Heart left ventricle (tissue), 16 donors: ENCODE measurements around the gene MPZL1. TPM values are rescaled to one million over a fixed set of nuclear protein-coding genes. Genes with fewer than 3 reads are reported as not detected.

ENCODE experiments used
- ATAC-seq, 4 donors: fragments of 200-7000 bp; cut with Tn5 transposase; one replicate each; pipeline ENCODE4 v1.9.1; 2020 to 2022; ENCODE audit warnings: moderate library complexity in 4 of 4, mild to moderate bottlenecking in 3 of 4, moderate number of reproducible peaks in 1 of 4
- DNase-seq, 5 donors: peaks; one replicate each; pipeline ENCODE4 v3.0.0-alpha.2; 2020
- H3K27ac ChIP-seq, 12 donors: fragments of 200-600 bp; sonication (generic) in 4 of 12; one replicate each; pipeline versions ENCODE4 v1.5.0 to v1.8.0; 2016 to 2022; ENCODE audit warnings: mild to moderate bottlenecking in 2 of 12
- H3K27me3 ChIP-seq, 9 donors: fragments of 200-600 bp; sonication (generic) in 2 of 9; one replicate each; pipeline versions ENCODE4 v1.5.1 to v1.8.0; 2016 to 2022; ENCODE audit warnings: mild to moderate bottlenecking in 3 of 9
- H3K36me3 ChIP-seq, 9 donors: fragments of 200-600 bp; sonication (generic) in 2 of 9; one replicate each; pipeline versions ENCODE4 v1.5.0 to v1.8.0; 2018 to 2022; ENCODE audit warnings: mild to moderate bottlenecking in 2 of 9
- H3K4me1 ChIP-seq, 12 donors: fragments of 200-600 bp; sonication (generic) in 4 of 12; one replicate each; pipeline versions ENCODE4 v1.5.0 to v1.8.0; 2016 to 2022; ENCODE audit warnings: mild to moderate bottlenecking in 3 of 12
- H3K4me3 ChIP-seq, 12 donors: fragments of 200-600 bp; sonication (generic) in 4 of 12; one replicate each; pipeline versions ENCODE4 v1.5.0 to v1.8.0; 2017 to 2022; ENCODE audit warnings: mild to moderate bottlenecking in 9 of 12, moderate library complexity in 4 of 12
- H3K9me3 ChIP-seq, 12 donors: fragments of 200-600 bp; sonication (generic) in 4 of 12; one replicate each; pipeline versions ENCODE4 v1.5.0 to v1.8.0; 2016 to 2022; ENCODE audit warnings: mild to moderate bottlenecking in 1 of 12
- CTCF ChIP-seq, 12 donors: fragments of 200-600 bp; sonication (generic) in 4 of 12; IDR thresholded peaks; one replicate each; pipeline versions ENCODE4 v1.5.0 to v1.8.0; 2018 to 2022; ENCODE audit warnings: antibody characterized with exemption in 12 of 12, mild to moderate bottlenecking in 5 of 12
- POLR2A ChIP-seq, 2 donors: fragments of 450-650 bp; IDR thresholded peaks; one replicate each; pipeline ENCODE4 v1.6.1; 2017; ENCODE audit warnings: antibody characterized with exemption in 2 of 2, mild to moderate bottlenecking in 2 of 2, moderate library complexity in 2 of 2
- WGBS, 4 donors: extraction: QIAGEN DNeasy Blood & Tissue Kit in 2 of 4; methylation state at CpG; one replicate each; pipeline versions ENCODE4 v1.1.5 to v1.1.7; 2013 to 2018; 5-methylcytosine and 5-hydroxymethylcytosine counted together
- intact Hi-C, 10 donors: fragments of 100-400 bp; cut with DNase I; formaldehyde crosslinking; loops; one replicate each; pipeline versions ENCODE4 v1.11.1 to v1.14.2; 2022
- polyA plus RNA-seq, 2 donors: library from polyadenylated mRNA; stranded (reverse); fragments of 200-250 nt; gene quantifications; one replicate each; pipeline ENCODE4 v1.2.3, GENCODE V29; 2013
- total RNA-seq, 9 donors: library from RNA; depleted of rRNA in 2 of 9; stranded (reverse); fragments of >200 nt in 2 of 9; fragmentation: NEBNext Ultra II Directional in 3 of 9; extraction: Animal tissue kit (Norgen Biotek cat#: 25700) in 3 of 9; gene quantifications; one replicate each; pipeline versions ENCODE4 v1.1.0 to v1.2.4, GENCODE V29; 2016 to 2023
- donor health status: ischemic (EF 13 %, LVEDD 7.1; RV severe dilation, severe dysfunction).
- donor health status: healthy with polysubstance abuse.
- donor health status: DM: no; HTN: yes; CAD: no.
- donor health status: DM: no; HTN: no; CAD: no.
- donor health status: ischemic (EF 25% LVEDD 6.9; RV normal size, moderate dysfunction).
- donor health status: ischemic (EF 25% LVEDD 5.7; RV mildly dilated, moderate dysfunction).
- donor health status: healthy.
- donor health status: DM: yes; HTN: yes; CAD: no.
- donor health status: ischemic (EF 35%, LVEDD 5.7; RV mildly dilated, moderate dysfunction).
- donor health status: nonischemic (EF 11% LVEDD 7.7; RV severe dilation, severe dysfunction).
- donor health status: DM: yes; HTN: yes; CAD: no.
- donor health status: PGD.
- donor health status: ischemic (EF 29% LVEDD 5.4; RV normal size, mild dysfunction).
- donor health status: nonischemic (EF 23%, LVEDD 6.1; RV moderate dilation, normal function).

The MPZL1 gene
- total and polyA plus RNA-seq, 11 donors = 7.0 to 56.3 (median 29.4) TPM

- WGBS, 4 donors = 30 to 38% (median 35%) methylated on average over 4 of the region's 4 CpGs
- no peak for DNase-seq
- Histone ChIP-seq H3K27me3 (no peaks in the 10 kb centered on the region), H3K27ac (peak overlapping the region in 6 of 12 donors; percentile 78 to 93 (median 90)), H3K4me1 (peaks cover 4 to 57% (median 41%) of the 10 kb centered on the region in 12 donors), H3K36me3 (no peaks in the 10 kb centered on the region), H3K9me3 (no peaks in the 10 kb centered on the region), H3K4me3 (peak overlapping the region; percentile 88 to 100 (median 94))
- no peak for ATAC-seq
- intact Hi-C loops = loop anchor here in 9 of 10 donors (5.0 to 10.0 kb wide), 5 partner anchors 79 to 362 kb away; partner anchors contain the start of genes DCAF6 (in 5 of the 9) and MPC2 (in 5 of the 9)
- TF ChIP-seq POLR2A (IDR thresholded peaks at IDR 0.05) = no peak
- no peak for TF ChIP-seq CTCF (IDR thresholded peaks at IDR 0.05)
These were observed 1.1 kb downstream of the MPZL1 start for GRCh38 chr1:167722870-167723251.

DNA sequence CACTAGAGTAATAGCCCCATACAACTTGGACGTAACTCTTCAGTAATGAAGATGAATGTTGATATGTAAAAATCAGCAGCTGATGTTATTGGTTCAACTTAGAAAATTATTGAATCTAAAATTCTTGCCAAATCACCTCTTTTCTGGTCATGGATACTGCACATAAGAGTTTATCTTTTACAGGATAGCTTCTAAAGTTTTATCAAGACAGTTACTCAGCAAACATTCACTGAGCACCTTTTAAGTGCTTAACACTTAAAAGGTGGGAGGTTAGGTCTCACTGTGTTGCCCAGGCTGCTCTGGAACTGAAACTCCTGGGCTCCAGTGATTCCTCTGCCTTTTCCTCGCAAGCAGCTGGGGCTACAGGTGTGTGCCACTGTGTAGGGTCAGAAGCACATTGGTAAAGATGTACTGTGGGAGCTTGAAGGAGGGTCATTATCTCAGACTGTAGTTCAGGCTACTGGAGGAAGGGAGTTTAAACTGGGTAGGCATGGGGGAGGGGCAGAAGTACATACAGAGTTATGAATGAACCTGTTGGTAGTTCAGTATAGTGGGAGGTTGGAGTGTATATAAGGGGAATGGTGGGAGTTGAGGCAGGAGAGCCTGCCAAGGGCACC lies 2.0 kb downstream of the MPZL1 start:
- no peaks in the 10 kb centered on the region for H3K9me3 ChIP-seq
- H3K27ac ChIP-seq = no peak overlapping the region
- TF ChIP-seq CTCF (IDR thresholded peaks at IDR 0.05) = no peak
- TF ChIP-seq POLR2A (IDR thresholded peaks at IDR 0.05) = no peak
- 81 to 88% (median 84%) methylated on average over 2 of the region's 2 CpGs for WGBS, 4 donors
- peak overlapping the region in 5 of 12 donors; percentile 88 to 98 (median 94) for H3K4me3 ChIP-seq
- no peak for DNase-seq
- no peak for ATAC-seq
- intact Hi-C loops = loop anchor here in 9 of 10 donors (5.0 to 10.0 kb wide), 5 partner anchors 78 to 361 kb away; partner anchors contain the start of genes DCAF6 (in 5 of the 9) and MPC2 (in 5 of the 9)
- no peaks in the 10 kb centered on the region for H3K36me3 ChIP-seq
- no peaks in the 10 kb centered on the region for H3K27me3 ChIP-seq
- H3K4me1 ChIP-seq = peaks cover 4 to 61% (median 41%) of the 10 kb centered on the region in 12 donors

DNA sequence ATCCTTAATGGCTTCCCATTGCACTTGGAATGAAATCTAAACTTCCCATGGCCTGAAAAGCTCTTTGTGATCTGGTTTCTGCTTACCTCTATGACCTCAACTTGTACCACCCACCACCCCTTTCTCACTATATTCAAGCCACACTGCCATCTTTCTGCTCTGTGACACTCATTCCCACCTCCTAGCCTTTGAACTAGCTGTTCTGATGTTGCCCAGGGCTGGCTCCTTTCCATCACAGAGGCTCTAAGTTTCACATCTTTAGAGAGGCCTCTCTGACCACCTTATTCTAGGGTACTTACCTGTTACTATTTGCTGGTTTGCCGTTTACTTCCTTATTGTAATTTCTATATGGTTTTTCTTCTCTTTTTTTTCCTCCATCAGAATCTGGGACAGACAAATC lies 4.2 kb downstream of the MPZL1 start:
- TF ChIP-seq POLR2A (IDR thresholded peaks at IDR 0.05) (no peak), CTCF (IDR thresholded peaks at IDR 0.05) (no peak)
- Histone ChIP-seq H3K4me1 (peaks cover 4 to 56% (median 37%) of the 10 kb centered on the region in 12 donors), H3K4me3 (no peak overlapping the region), H3K9me3 (no peaks in the 10 kb centered on the region), H3K36me3 (peaks cover 0 to 10% (median 0%) of the 10 kb centered on the region in 9 donors), H3K27me3 (no peaks in the 10 kb centered on the region), H3K27ac (no peak overlapping the region)
- no peak for ATAC-seq
- intact Hi-C loops = loop anchor here in 3 of 10 donors (10.0 kb wide), 2 partner anchors 209 to 359 kb away; partner anchors contain the start of genes DCAF6 (in 1 of the 3) and MPC2 (in 1 of the 3)
- DNase-seq = no peak
- 64 to 77% (median 74%) methylated on average over 1 of the region's 1 CpG for WGBS, 4 donors

- Histone ChIP-seq H3K4me1 (peaks cover 0 to 46% (median 20%) of the 10 kb centered on the region in 12 donors), H3K27me3 (no peaks in the 10 kb centered on the region), H3K36me3 (peaks cover 0 to 15% (median 0%) of the 10 kb centered on the region in 9 donors), H3K4me3 (no peak overlapping the region), H3K27ac (no peak overlapping the region), H3K9me3 (no peaks in the 10 kb centered on the region)
- ATAC-seq (no peak), DNase-seq (no peak)
- TF ChIP-seq POLR2A (IDR thresholded peaks at IDR 0.05) = no peak
- no peak for TF ChIP-seq CTCF (IDR thresholded peaks at IDR 0.05)
- intact Hi-C loops = loop anchor here in 3 of 10 donors (10.0 kb wide), 2 partner anchors 206 to 356 kb away; partner anchors contain the start of genes DCAF6 (in 1 of the 3) and MPC2 (in 1 of the 3)
- 96 to 98% (median 97%) methylated on average over 8 of the region's 8 CpGs for WGBS, 4 donors
These were observed 7.1 kb downstream of the MPZL1 start for GRCh38 chr1:167728818-167729410.
